K562 (cell line): ENCODE data around the gene SMG5. TPM values are rescaled to one million over a fixed set of nuclear protein-coding genes. Genes with fewer than 3 reads are reported as not detected.
A peak's percentile ranks its signal among the peaks of the same experiment; 100 is the strongest.

Experiments used
- ATF6 ChIP-seq: sonication (generic); formaldehyde crosslinking; IDR thresholded peaks from 2 replicates; pipeline ENCODE4 v1.4.0; 2020; ENCODE audit warnings: mild to moderate bottlenecking, missing genetic modification reagents
- CEBPG ChIP-seq, 3 experiments: fragments of 200-800 bp in 1 of 3; sonication (Bioruptor generic) in 1 of 3; sonication (generic) in 1 of 3; formaldehyde crosslinking in 1 of 3; IDR thresholded peaks in 2 of 3; conservative IDR thresholded peaks in 1 of 3; 2 replicates each; pipeline versions ENCODE4 v1.6.1 to v1.8.0; 2016 to 2022; ENCODE audit warnings: missing compliant biosample characterization in 2 of 3, missing genetic modification characterization in 2 of 3, mild to moderate bottlenecking in 1 of 3, missing genetic modification reagents in 1 of 3
- CHAMP1 ChIP-seq: fragments of 450-650 bp; IDR thresholded peaks from 2 replicates; pipeline ENCODE4 v1.6.1; 2016; ENCODE audit warnings: mild to moderate bottlenecking
- DDX20 ChIP-seq: fragments of 450-650 bp; IDR thresholded peaks from 2 replicates; pipeline ENCODE4 v1.6.1; 2016; ENCODE audit warnings: missing genetic modification characterization, low read depth, mild to moderate bottlenecking, missing compliant biosample characterization, moderate library complexity
- FOSL1 ChIP-seq: fragments of 200-800 bp; sonication (Bioruptor generic); conservative IDR thresholded peaks from 2 replicates; pipeline ENCODE4 v1.6.1; 2016; ENCODE audit warnings: missing genetic modification characterization, missing compliant biosample characterization
- GTF2E2 ChIP-seq: fragments of 200-800 bp; sonication (Bioruptor generic); IDR thresholded peaks from 2 replicates; pipeline ENCODE4 v1.6.1; 2016; ENCODE audit warnings: missing genetic modification characterization, missing compliant biosample characterization
- HMBOX1 ChIP-seq: sonication (generic); IDR thresholded peaks from 2 replicates; pipeline ENCODE4 v1.6.1; 2016
- IRF1 ChIP-seq: sonication (generic); formaldehyde crosslinking; IDR thresholded peaks from 2 replicates; pipeline ENCODE4 v1.8.0; 2022; ENCODE audit warnings: missing genetic modification reagents, mild to moderate bottlenecking, borderline replicate concordance
- MTF1 ChIP-seq: fragments of 250-450 bp; sonication (Bioruptor Pico); IDR thresholded peaks from 2 replicates; pipeline ENCODE4 v1.9.0; 2021; ENCODE audit warnings: moderate library complexity, mild to moderate bottlenecking, inconsistent platforms, borderline replicate concordance
- NR2C1 ChIP-seq, 2 experiments: fragments of 450-650 bp; IDR thresholded peaks; 2 replicates each; pipeline ENCODE4 v1.6.1; 2017; ENCODE audit warnings: mild to moderate bottlenecking in 2 of 2, antibody characterized with exemption in 1 of 2, inconsistent platforms in 1 of 2, missing compliant biosample characterization in 1 of 2, missing genetic modification characterization in 1 of 2
- POLR2H ChIP-seq: IDR thresholded peaks from 2 replicates; pipeline ENCODE4 v1.6.1; 2016; ENCODE audit warnings: missing genetic modification characterization, low read depth, mild to moderate bottlenecking, control low read depth, missing compliant biosample characterization, moderate library complexity
- PREB ChIP-seq: sonication (generic); formaldehyde crosslinking; IDR thresholded peaks from 2 replicates; pipeline ENCODE4 v1.8.1; 2023; ENCODE audit warnings: mild to moderate bottlenecking, missing genetic modification reagents
- SLC30A9 ChIP-seq: fragments of 250-450 bp; sonication (Bioruptor Pico); IDR thresholded peaks from 2 replicates; pipeline ENCODE4 v1.8.0; 2022; ENCODE audit warnings: mild to moderate bottlenecking, moderate library complexity
- TGIF2 ChIP-seq: sonication (generic); formaldehyde crosslinking; IDR thresholded peaks from 2 replicates; pipeline ENCODE4 v1.8.1; 2022; ENCODE audit warnings: mild to moderate bottlenecking, missing genetic modification reagents, moderate library complexity
- THRA ChIP-seq: fragments of 450-650 bp; IDR thresholded peaks from 2 replicates; pipeline ENCODE4 v1.6.1; 2017; ENCODE audit warnings: mild to moderate bottlenecking, moderate library complexity
- ZNF253 ChIP-seq: fragments of 250-450 bp; sonication (Bioruptor Pico); conservative IDR thresholded peaks from 2 replicates; pipeline ENCODE4 v1.6.1; 2021; ENCODE audit warnings: mild to moderate bottlenecking
- ZNF668 ChIP-seq: fragments of 250-450 bp; sonication (Bioruptor Pico); IDR thresholded peaks from 2 replicates; pipeline ENCODE4 v1.8.0; 2022; ENCODE audit warnings: mild to moderate bottlenecking, inconsistent platforms
- polyA plus RNA-seq, 8 experiments: library from polyadenylated mRNA; depleted of rRNA in 4 of 8; stranded (reverse) in 5 of 8; unstranded in 3 of 8; fragments of >200 nt; fragmentation: Nextera tagmentation in 2 of 8; fragmentation: Illumina TruSeq in 1 of 8; extraction: Ambion mirVana in 2 of 8; extraction: Trizol in 1 of 8; gene quantifications; 2 replicates each; pipeline versions ENCODE4 v1.2.1 to v1.2.3, GENCODE V29; 2011 to 2014; ENCODE audit warnings: inconsistent platforms in 1 of 8, missing spikeins in 1 of 8
- total RNA-seq, 7 experiments: library from RNA; depleted of rRNA in 6 of 7; stranded (reverse); fragments of >200 nt in 6 of 7; fragmentation: Illumina TruSeq in 2 of 7; extraction: Trizol in 2 of 7; gene quantifications; 2 replicates each; pipeline versions ENCODE4 v1.2.1 to v1.2.3, GENCODE V29; 2011 to 2021; ENCODE audit warnings: low replicate concordance in 1 of 7

Gene SMG5
- total and polyA plus RNA-seq, 9 of the 15 experiments (the other 6 are each of a cell fraction or from before 2014, with no cell fraction given) = 1.4 to 85.9 (median 53.0) TPM

- TF ChIP-seq DDX20 (tag) = no peak
- TF ChIP-seq TGIF2 (CRISPR knock-in tag) = no peak
- TF ChIP-seq PREB (CRISPR knock-in tag) = 0 out of 2 replicates have a peak, but pooled peaks have one; percentile 26
- no peak for TF ChIP-seq SLC30A9 (CRISPR knock-in tag)
- TF ChIP-seq ZNF668 (CRISPR knock-in tag) = no peak
- TF ChIP-seq IRF1 (CRISPR knock-in tag) = no peak
- TF ChIP-seq ZNF253 (CRISPR knock-in tag) = no peak
- peak; percentile 77; the same call in 1 of the 2 replicates for TF ChIP-seq HMBOX1
- TF ChIP-seq ATF6 = peak; percentile 44
- TF ChIP-seq THRA = no peak
- 0 out of 2 replicates have a peak, but pooled peaks have one; percentile 68 for TF ChIP-seq CHAMP1
- TF ChIP-seq GTF2E2 (tag) = peak; percentile 84; the same call in 1 of the 2 replicates
- peak; percentile 77 for TF ChIP-seq NR2C1 (IDR thresholded peaks at IDR 0.05)
- peak; percentile 88 for TF ChIP-seq NR2C1 (tag; IDR thresholded peaks at IDR 0.05)
- TF ChIP-seq MTF1 (CRISPR knock-in tag) = no peak
- peak; percentile 92 for TF ChIP-seq POLR2H (tag)
- TF ChIP-seq CEBPG (CRISPR knock-in tag; IDR thresholded peaks at IDR 0.05) = no peak
- no peak for TF ChIP-seq CEBPG (tag; conservative IDR thresholded peaks at IDR 0.05 in 1 of 2, IDR thresholded peaks at IDR 0.05 in 1 of 2)
- no peak for TF ChIP-seq FOSL1 (tag)
Measured at GRCh38 chr1:156282479-156283222, at the start of gene SMG5 (continued).
